GM20431 (cell line): ENCODE results near the gene KIF3A.

Experiments used
- in situ Hi-C: fragments of 300-500 bp; cut with MseI, MboI; formaldehyde crosslinking; loops from one replicate; pipeline ENCODE4 v1.15.0; 2020; ENCODE audit warnings: low sequenced_read_pairs; ENCODE audit not compliant: unreplicated experiment

KIF3A gene

DNA sequence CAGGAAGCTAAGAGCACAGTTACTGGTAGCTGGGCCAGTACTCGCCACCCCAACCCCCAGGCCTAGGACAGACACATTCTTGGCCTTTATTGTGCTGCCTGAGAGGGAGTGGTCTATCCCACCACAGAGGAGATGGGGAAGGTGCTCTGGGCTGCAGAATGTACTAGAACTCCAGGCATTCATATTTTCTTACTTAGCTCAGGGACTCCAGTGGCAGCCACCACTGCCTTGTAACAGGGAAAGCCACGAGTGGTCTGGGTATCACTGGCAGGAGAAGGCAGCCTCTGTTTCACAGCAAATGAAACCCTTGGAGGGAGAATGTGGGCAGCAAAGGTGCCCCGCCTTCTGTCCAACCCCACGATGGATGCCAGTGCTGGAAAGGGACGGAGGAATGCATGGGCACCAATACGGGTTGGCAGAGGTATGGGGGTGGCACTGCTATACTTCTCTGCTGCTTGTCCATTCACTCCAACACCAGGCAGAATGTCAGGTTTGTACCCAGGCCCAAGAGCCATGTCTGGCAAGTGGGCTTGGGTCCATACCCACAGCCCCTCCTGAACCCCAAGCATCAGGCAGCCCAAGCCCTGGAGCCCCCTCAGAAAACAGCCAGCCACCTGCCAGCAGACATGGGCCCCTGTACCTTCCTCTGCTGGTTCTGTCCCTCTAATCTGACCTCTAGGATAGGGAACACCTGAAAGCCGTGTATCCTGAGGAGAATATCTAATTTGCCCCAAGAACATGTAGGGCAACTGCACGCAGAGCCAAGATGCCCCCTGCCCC lies 35.1 kb upstream of the KIF3A start:
- in situ Hi-C loops = no loop called here

DNA sequence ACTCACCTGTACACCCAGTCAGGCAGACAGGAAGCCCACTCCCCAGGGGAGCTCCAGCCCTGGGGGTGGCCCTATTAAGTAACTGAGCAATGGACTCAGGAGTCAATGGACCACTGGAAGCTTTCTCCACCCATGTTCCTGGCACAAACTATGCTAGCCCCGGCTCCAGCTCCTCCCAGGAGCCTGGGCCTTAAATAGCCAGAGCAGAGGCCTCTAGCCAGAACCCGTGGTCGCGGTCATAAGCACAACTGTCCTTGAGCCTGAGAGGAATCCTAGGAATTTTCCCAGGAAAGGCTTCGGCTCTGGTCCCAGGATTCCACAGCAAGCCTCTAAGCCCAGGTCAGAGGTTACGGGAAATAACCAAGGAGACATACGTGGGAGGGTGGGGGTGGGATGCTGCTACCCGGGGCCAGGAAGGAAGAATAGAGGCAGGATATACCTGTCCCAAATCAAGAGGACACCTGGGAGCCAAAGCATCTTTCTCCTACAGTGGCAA lies 34.2 kb upstream of the KIF3A start:
- in situ Hi-C loops = no loop called here

- in situ Hi-C loops = no loop called here
Measured at GRCh38 chr5:132770476-132771159, 33.3 kb upstream of the KIF3A start.

DNA sequence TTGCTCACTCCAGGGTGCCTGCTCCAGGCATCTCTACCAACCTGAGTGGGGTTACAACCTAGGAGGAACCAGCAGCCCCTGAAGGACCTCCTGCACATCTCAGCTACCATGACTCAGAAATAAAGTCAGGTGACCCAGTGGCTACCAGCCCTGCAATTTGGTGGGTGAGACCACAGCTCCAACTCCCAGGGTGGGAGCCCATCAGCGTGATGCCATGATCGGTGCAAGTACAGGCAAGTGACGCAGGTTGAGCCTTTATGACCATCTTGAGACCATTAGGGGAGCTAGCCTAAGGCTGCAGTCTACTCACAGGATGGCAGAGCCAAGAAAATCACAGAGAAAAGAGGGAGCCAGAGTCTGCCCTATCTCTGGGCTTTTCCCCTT lies 31.1 kb upstream of the KIF3A start:
- in situ Hi-C loops = no loop called here

GRCh38 chr5:132767150-132767549 lies 29.8 kb upstream of the KIF3A start:
- in situ Hi-C loops = no loop called here

- in situ Hi-C loops = no loop called here
Measured at GRCh38 chr5:132766806-132767055, 29.4 kb upstream of the KIF3A start.

- in situ Hi-C loops = no loop called here
Measured at GRCh38 chr5:132766020-132766805, 28.9 kb upstream of the KIF3A start.

DNA sequence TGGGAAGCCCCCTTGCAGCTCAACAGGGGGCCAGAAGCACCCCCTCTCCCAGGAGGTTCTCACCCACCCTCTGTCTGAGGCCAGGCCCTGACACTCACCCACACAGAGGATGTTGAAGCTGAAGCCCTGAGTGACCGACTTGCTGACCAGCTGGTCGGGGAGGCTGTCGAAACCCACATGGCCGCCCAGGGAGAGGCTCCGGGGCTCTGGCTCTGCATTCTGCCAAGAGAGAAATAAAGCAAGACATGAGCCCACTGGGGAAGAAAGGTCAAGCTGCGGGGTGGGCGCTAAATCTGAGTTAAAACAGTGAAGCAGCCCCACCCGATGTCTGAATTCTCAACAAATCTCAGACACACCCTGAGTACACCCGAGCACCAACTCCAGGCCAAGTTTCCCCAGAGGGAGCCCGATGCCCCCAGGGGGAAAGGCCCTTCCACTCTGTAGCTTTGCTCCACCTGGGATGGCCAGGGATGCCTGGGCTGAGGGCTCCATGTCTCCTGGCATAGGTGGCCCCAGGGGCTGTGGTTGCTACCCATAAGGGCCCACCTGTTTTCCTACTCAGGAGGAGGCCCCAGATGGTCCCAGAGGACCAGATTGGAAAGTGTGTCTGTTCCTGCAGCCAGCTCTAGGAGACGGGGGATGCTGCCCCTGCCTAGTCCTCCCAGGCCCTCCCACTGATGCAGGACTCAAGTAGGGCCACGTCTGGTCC lies 28.1 kb upstream of the KIF3A start:
- in situ Hi-C loops = no loop called here

DNA sequence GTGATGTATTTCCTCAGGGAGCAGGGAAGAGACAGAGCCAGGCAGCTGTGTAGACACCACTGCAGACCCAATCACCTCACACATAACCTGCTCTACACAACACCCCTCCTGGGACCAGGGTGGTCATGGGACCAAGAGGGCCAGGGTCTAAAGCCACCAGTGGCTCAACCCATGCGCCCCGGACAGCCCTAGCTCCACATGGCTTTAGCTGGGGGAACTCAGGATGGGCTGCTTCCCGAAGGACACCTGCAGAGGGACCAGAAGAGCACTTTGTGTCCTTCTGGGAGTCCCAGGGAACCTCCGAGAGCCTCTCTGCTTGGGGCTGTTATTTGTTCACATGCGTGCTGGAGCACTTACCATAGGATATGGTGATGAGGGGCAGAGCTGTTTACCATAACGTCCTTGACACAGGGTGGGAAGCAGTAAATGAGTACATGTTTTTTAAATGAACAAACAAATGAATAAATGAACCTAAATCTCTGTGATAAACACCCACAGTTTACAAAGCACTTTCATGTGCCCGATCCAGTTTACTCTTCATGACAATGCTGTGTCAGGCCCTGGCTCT lies 27.4 kb upstream of the KIF3A start:
- in situ Hi-C loops = no loop called here

DNA sequence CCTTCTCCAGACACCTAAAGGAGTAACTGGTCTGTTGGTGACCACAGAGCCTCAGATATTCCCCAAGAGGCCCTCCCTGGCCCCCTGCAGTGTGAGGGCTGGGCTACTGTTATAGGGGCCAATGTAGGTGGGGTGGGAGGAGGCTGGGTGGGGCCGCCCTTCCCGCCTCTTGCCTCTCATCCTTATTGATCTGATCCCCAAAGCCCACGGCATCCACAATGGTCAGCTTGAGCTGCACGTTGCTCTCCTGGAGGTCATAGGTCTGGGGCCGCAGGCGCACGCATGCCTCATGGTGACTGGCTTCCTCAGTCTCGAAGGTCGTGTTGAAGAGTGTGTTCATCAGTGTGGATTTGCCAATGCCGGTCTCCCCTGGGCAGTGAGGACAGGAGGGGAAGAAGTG lies 26.7 kb upstream of the KIF3A start:
- in situ Hi-C loops = no loop called here

- in situ Hi-C loops = no loop called here
Measured at GRCh38 chr5:132763181-132764036, 26.1 kb upstream of the KIF3A start.

- in situ Hi-C loops = no loop called here
Measured at GRCh38 chr5:132762246-132763000, 25.1 kb upstream of the KIF3A start.

DNA sequence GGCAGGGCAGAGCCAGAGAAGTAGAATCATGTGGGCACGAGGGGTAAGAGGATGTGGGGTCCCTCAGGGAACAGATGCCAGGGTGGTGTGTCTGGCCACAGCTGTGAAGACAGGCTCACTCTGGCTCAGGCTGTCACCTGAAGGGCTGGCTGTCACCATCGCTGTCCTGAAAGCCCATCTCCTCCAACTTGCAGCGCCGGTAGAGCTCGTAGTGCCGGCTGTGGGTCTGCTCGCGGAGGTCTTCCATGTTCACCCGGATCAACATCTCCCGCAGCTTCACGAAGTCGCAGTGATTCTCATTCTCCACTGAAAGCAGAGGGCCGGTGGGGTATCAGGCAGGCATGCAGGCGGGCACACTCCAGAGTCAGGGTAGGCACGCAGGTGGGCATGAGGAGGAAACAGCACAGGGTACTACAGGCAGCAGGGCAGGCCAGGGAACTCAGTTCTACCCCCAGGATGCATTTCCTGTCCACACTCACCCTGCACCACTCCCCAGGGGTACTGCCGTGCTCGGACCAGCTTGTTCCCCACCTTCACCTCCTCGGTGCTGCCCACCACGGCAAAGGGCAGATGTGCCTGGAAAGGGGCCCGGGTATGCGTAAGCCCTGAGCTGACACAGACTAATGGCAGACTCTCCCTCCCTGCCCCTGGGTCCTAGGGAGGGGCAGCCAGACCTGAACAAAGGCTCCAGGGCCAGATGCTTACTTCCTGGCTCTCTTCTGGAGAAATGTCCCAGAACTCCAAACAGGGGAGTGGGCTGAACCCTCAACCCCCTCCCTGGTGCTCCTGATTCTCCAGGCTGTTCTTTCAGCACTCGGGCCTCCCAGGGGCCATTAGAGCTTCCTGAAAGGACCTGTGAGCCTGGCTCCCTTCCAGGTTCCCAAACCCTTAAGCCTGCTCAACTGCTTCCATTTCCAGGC lies 24.2 kb upstream of the KIF3A start:
- in situ Hi-C loops = no loop called here

- in situ Hi-C loops = no loop called here
Measured at GRCh38 chr5:132760601-132761317, 23.4 kb upstream of the KIF3A start.

- in situ Hi-C loops = no loop called here
Measured at GRCh38 chr5:132760049-132760420, 22.7 kb upstream of the KIF3A start.

DNA sequence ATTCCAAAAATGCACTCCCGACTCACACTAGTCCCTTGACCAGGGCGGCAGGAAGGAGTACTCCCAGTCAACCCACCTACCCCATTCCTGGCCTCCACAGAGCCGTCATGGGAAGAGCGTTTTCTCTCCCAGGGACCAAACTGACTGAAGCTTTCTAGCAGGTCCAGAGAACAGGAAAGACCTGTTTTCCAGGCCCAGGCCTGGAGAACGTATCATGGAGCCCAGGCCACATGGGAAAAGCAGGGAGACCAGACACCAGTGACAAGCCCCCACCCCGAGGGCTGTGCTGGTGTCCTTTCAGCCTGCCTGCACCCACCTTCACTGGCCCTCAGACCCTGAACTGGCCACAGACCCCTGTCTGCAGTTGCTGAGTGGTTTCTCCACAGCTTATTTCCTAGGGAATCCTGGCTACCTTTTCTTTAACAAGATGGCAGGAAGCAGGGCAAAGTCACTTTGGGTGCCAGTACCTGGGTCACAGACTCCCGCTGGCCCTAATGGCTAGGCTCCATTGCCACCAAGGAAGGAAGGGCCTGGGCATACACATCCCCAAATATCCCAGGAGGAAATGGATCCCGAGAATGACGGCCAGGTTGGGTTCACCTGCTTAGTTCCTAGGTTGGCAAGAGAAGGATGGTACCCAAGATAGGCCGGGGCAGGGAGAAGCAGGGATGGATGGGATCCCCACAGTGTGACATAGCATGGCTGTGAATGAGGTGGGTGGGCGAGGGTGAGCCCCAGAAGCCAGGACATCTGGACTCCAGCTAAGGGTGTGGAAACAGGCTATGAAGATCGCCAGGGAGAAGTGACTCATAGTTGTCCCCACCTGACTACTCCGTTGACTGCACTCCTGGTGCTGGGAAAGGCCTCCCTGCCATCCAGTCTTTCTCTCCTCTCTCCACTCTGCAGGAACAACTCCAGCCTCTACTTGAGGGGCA lies 22.0 kb upstream of the KIF3A start:
- in situ Hi-C loops = no loop called here
